Endothelial cell of umbilical vein (primary cell): ENCODE data around the gene PCGF3. TPM values are rescaled to one million over a fixed set of nuclear protein-coding genes. Genes with fewer than 3 reads are reported as not detected.

ENCODE experiments used
- BruUV-seq: library from RNA; stranded (reverse); fragments of 400-500 nt; replicated peaks from 2 replicates; lab custom pipeline; 2021; lab: Mats Ljungman, UMichigan
- CTCF ChIA-PET: fragments of 300-600, 350-600 bp; sonication (Branson Sonifier 250); formaldehyde crosslinking; loops from one replicate; lab custom pipeline; 2021; ENCODE audit warnings: antibody characterized with exemption, inconsistent platforms; lab: Charles Lee
- POLR2A ChIA-PET: fragments of 300-600, 350-600 bp; sonication (Branson Sonifier 250); formaldehyde crosslinking; loops from one replicate; lab custom pipeline; 2021; ENCODE audit warnings: antibody characterized with exemption, inconsistent platforms; lab: Charles Lee
- DNase-seq: peaks from one replicate; pipeline ENCODE4 v3.0.0-alpha.2; 2011; ENCODE audit warnings: low read depth, low spot score
- FAIRE-seq: peaks from 2 replicates; lab custom pipeline; 2011; peaks lifted over from hg19 to GRCh38; lab: Jason Lieb, UNC
- H2AFZ ChIP-seq: 2 replicates; pipeline ENCODE4 v1.6.0; 2012; ENCODE audit warnings: low read depth, low read length, control low read depth, inconsistent platforms
- H3K27ac ChIP-seq: 2 replicates; pipeline ENCODE4 v1.5.1; 2011; ENCODE audit warnings: low read depth, mild to moderate bottlenecking, control low read depth, low read length, moderate library complexity; ENCODE audit not compliant: insufficient read depth
- H3K27me3 ChIP-seq, 2 experiments: 2 replicates each; pipeline versions ENCODE4 v1.6.0 to v1.6.1; 2011; ENCODE audit warnings: low read length in 2 of 2, mixed read lengths in 1 of 2; ENCODE audit not compliant: control insufficient read depth in 2 of 2, insufficient read depth in 2 of 2
- H3K36me3 ChIP-seq, 2 experiments: 2 replicates in 1 of 2; 3 replicates in 1 of 2; pipeline ENCODE4 v1.5.1; 2011; ENCODE audit warnings: low read length in 2 of 2, mild to moderate bottlenecking in 1 of 2, moderate library complexity in 1 of 2; ENCODE audit not compliant: control insufficient read depth in 2 of 2, insufficient read depth in 2 of 2; ENCODE audit errors: extremely low read depth in 1 of 2
- H3K4me1 ChIP-seq: 3 replicates; pipeline ENCODE4 v1.5.1; 2011; ENCODE audit warnings: mild to moderate bottlenecking, low read length; ENCODE audit not compliant: control insufficient read depth, insufficient read depth; ENCODE audit errors: extremely low read depth
- H3K4me2 ChIP-seq: 2 replicates; pipeline ENCODE4 v1.6.1; 2011; ENCODE audit warnings: low read length, control low read depth, mixed read lengths; ENCODE audit not compliant: insufficient read depth
- H3K4me3 ChIP-seq, 3 experiments: fragments of 200-600 bp in 1 of 3; sonication (generic), shearing (Covaris generic) in 1 of 3; replicated peaks in 1 of 3; 2 replicates each; pipeline ENCODE4 v1.5.1; 2011 to 2016; ENCODE audit warnings: control low read depth in 3 of 3, low read length in 3 of 3, mild to moderate bottlenecking in 2 of 3, inconsistent platforms in 1 of 3, low read depth in 1 of 3, moderate library complexity in 1 of 3; ENCODE audit not compliant: insufficient read depth in 1 of 3
- H3K79me2 ChIP-seq: 2 replicates; pipeline ENCODE4 v1.6.0; 2012; ENCODE audit warnings: low read length, inconsistent platforms; ENCODE audit not compliant: control insufficient read depth, insufficient read depth
- H3K9ac ChIP-seq: replicated peaks from 2 replicates; pipeline ENCODE3; 2011; ENCODE audit warnings: low read length, control low read depth; ENCODE audit not compliant: insufficient read depth; ENCODE audit errors: extremely low read depth
- H3K9me1 ChIP-seq: replicated peaks from 3 replicates; pipeline ENCODE4 v1.6.0; 2011; ENCODE audit warnings: mild to moderate bottlenecking, low read length; ENCODE audit not compliant: control insufficient read depth, insufficient read depth; ENCODE audit errors: extremely low read depth
- H3K9me3 ChIP-seq: replicated peaks from 2 replicates; pipeline ENCODE4 v1.5.1; 2012; ENCODE audit warnings: low read length, inconsistent platforms; ENCODE audit not compliant: control insufficient read depth, insufficient read depth
- H4K20me1 ChIP-seq: replicated peaks from 2 replicates; pipeline ENCODE3; 2011; ENCODE audit warnings: mild to moderate bottlenecking, low read length; ENCODE audit not compliant: control insufficient read depth, insufficient read depth; ENCODE audit errors: extremely low read depth
- CTCF ChIP-seq, 2 donors: IDR thresholded peaks; 1 replicate in 1 of 2; 2 replicates in 1 of 2; pipeline ENCODE4 v1.5.1; 2011; ENCODE audit warnings: low read length in 2 of 2, mild to moderate bottlenecking in 2 of 2, moderate library complexity in 2 of 2, control low read depth in 1 of 2, inconsistent platforms in 1 of 2, low read depth in 1 of 2; ENCODE audit not compliant: insufficient read depth in 1 of 2; ENCODE audit errors: extremely low read depth in 1 of 2
- EZH2 ChIP-seq: IDR thresholded peaks from 2 replicates; pipeline ENCODE4 v1.6.1; 2012; ENCODE audit warnings: borderline replicate concordance, low read depth, mild to moderate bottlenecking, moderate library complexity, low read length, inconsistent platforms; ENCODE audit not compliant: severe bottlenecking
- FOS ChIP-seq: IDR thresholded peaks from 2 replicates; pipeline ENCODE4 v1.6.1; 2011; ENCODE audit warnings: mild to moderate bottlenecking, low read length, moderate library complexity, borderline replicate concordance; ENCODE audit not compliant: insufficient read depth
- GATA2 ChIP-seq: IDR thresholded peaks from 2 replicates; pipeline ENCODE4 v1.7.0; 2011; ENCODE audit warnings: low read depth, mild to moderate bottlenecking, moderate library complexity, mixed read lengths, low read length; ENCODE audit not compliant: insufficient read length, insufficient read depth
- JUN ChIP-seq: IDR thresholded peaks from 2 replicates; pipeline ENCODE4 v1.6.1; 2011; ENCODE audit warnings: borderline replicate concordance, low read depth; ENCODE audit not compliant: insufficient read length, insufficient read depth
- MAX ChIP-seq: IDR thresholded peaks from 2 replicates; pipeline ENCODE4 v1.6.1; 2011; ENCODE audit not compliant: insufficient read depth, insufficient read length
- MYC ChIP-seq: IDR thresholded peaks from one replicate; pipeline ENCODE4 v1.6.1; 2011; ENCODE audit warnings: mild to moderate bottlenecking, low read depth, low read length
- POLR2A ChIP-seq: IDR thresholded peaks from 2 replicates; pipeline ENCODE4 v1.6.1; 2012; ENCODE audit warnings: low read depth, mild to moderate bottlenecking, control low read depth, low read length
- POLR2AphosphoS5 ChIP-seq: IDR thresholded peaks from 2 replicates; pipeline ENCODE4 v1.6.1; 2012; ENCODE audit warnings: low read depth, mild to moderate bottlenecking, control low read depth, low read length, moderate library complexity; ENCODE audit not compliant: insufficient read depth
- dilution Hi-C: fragments of 300-500 bp; cut with MboI; formaldehyde crosslinking; loops from one replicate; pipeline ENCODE4 v1.15.0; 2019; ENCODE audit warnings: low sequenced_read_pairs; ENCODE audit not compliant: extremely low pct_ligation_motif_present
- intact Hi-C: fragments of 100-400 bp; cut with micrococcal nuclease; formaldehyde crosslinking; loops from one replicate; pipeline ENCODE4 v1.10.0; 2022
- polyA plus RNA-seq, 4 experiments: library from polyadenylated mRNA; depleted of rRNA in 3 of 4; stranded (reverse) in 3 of 4; unstranded in 1 of 4; fragments of >200 nt; gene quantifications; 2 replicates each; pipeline versions ENCODE4 v1.2.1 to v1.2.3, GENCODE V29; 2011 to 2012; ENCODE audit warnings: missing spikeins in 1 of 4
- total RNA-seq: library from RNA; stranded (reverse); gene quantifications from 2 replicates; pipeline ENCODE4 v1.2.3, GENCODE V29; 2021

The PCGF3 gene
- total and polyA plus RNA-seq, 2 donors (not counting 3 experiments of a cell fraction or from before 2014, with no cell fraction given), result 70.2 to 91.8 TPM

- no peak for FAIRE-seq
- dilution Hi-C loops, result no loop called here
These were observed 1.4 kb downstream of the PCGF3 start for GRCh38 chr4:706834-707598.

GRCh38 chr4:707929-708630, 2.4 kb downstream of the PCGF3 start:
- no TSS peak for BruUV-seq
- dilution Hi-C loops, result no loop called here
- Histone ChIP-seq H3K9ac (no peak overlapping the region), H3K4me2 (no peak overlapping the region), H3K4me1 (peaks cover 14% of the 10 kb centered on the region), H3K9me3 (no peaks in the 10 kb centered on the region), H4K20me1 (peaks cover 8% of the 10 kb centered on the region), H3K27ac (no peak overlapping the region), H3K9me1 (no peaks in the 10 kb centered on the region), H3K4me3 (no peak overlapping the region), H3K36me3 (peaks cover 2 to 5% of the 10 kb centered on the region in 2 experiments), H2AFZ (no peak overlapping the region), H3K79me2 (peaks cover 65% of the 10 kb centered on the region), H3K27me3 (no peaks in the 10 kb centered on the region)
- POLR2A ChIA-PET, result interaction anchor here (0.7 kb wide), 1 partner anchor 12 kb away, joined by 3 read pairs; no protein-coding TSS in a partner anchor
- intact Hi-C loops, result no loop called here
- DNase-seq, result no peak
- no peak for FAIRE-seq
- CTCF ChIA-PET, result no interaction called here
- TF ChIP-seq EZH2 (no peak), MYC (no peak), JUN (no peak), POLR2AphosphoS5 (no peak), MAX (no peak), FOS (no peak), CTCF (IDR thresholded peaks at IDR 0.05; ENCODE audit: extremely low read depth in 1 of 2, insufficient read depth in 1 of 2, low read depth in 1 of 2, low read length in 2 of 2) (no peak), POLR2A (no peak), GATA2 (no peak)

More at GRCh38 chr4:706834-707598, 1.4 kb downstream of the PCGF3 start:
- Histone ChIP-seq H3K27me3 (no peaks in the 10 kb centered on the region), H3K27ac (no peak overlapping the region), H3K4me1 (peaks cover 14% of the 10 kb centered on the region), H3K36me3 (peaks cover 2 to 5% of the 10 kb centered on the region in 2 experiments), H3K9me3 (no peaks in the 10 kb centered on the region), H3K4me3 (peak overlapping the region in 2 of 3 experiments; percentile 50 to 71), H2AFZ (no peak overlapping the region), H4K20me1 (peaks cover 6% of the 10 kb centered on the region), H3K9ac (peak overlapping the region; percentile 12), H3K4me2 (peak overlapping the region; percentile 31), H3K9me1 (no peaks in the 10 kb centered on the region), H3K79me2 (peaks cover 55% of the 10 kb centered on the region)
- CTCF ChIA-PET, result no interaction called here
- no peak for TF ChIP-seq POLR2AphosphoS5
- TF ChIP-seq FOS, result no peak
- TF ChIP-seq GATA2, result no peak
- DNase-seq, result no peak
- no TSS peak for BruUV-seq
- POLR2A ChIA-PET, result interaction anchor here (0.7 kb wide), 1 partner anchor 13 kb away, joined by 3 read pairs; no protein-coding TSS in a partner anchor
- intact Hi-C loops, result no loop called here
